Smooth muscle cell (in vitro differentiated cells): ENCODE measurements around the gene DCBLD2. TPM values are rescaled to one million over a fixed set of nuclear protein-coding genes. Genes with fewer than 3 reads are reported as not detected.

ENCODE experiments used
- DNase-seq: peaks from one replicate; lab custom pipeline; 2025; ENCODE audit not compliant: unreplicated experiment; lab: John Stamatoyannopoulos, UW
- H2AFZ ChIP-seq: fragments of 200-600 bp; sonication (generic); 2 replicates; pipeline ENCODE4 v1.6.0; 2016; ENCODE audit warnings: antibody characterized with exemption, low read depth, mild to moderate bottlenecking
- H3F3A ChIP-seq: fragments of 200-600 bp; sonication (generic); 2 replicates; pipeline ENCODE4 v1.6.0; 2017; ENCODE audit warnings: antibody characterized with exemption, low read depth
- H3K27ac ChIP-seq: fragments of 200-600 bp; sonication (generic); 2 replicates; pipeline ENCODE4 v1.5.1; 2016; ENCODE audit warnings: low read depth, mild to moderate bottlenecking
- H3K27me3 ChIP-seq: fragments of 200-600 bp; sonication (generic); 2 replicates; pipeline ENCODE4 v1.6.1; 2016; ENCODE audit warnings: low read depth, mild to moderate bottlenecking
- H3K36me3 ChIP-seq: fragments of 200-600 bp; sonication (generic); 2 replicates; pipeline ENCODE4 v1.5.1; 2016; ENCODE audit warnings: low read depth
- H3K4me1 ChIP-seq: fragments of 200-600 bp; sonication (generic); 2 replicates; pipeline ENCODE4 v1.5.1; 2016; ENCODE audit warnings: low read depth
- H3K4me2 ChIP-seq: fragments of 200-600 bp; sonication (generic); 2 replicates; pipeline ENCODE4 v1.6.0; 2016; ENCODE audit warnings: mild to moderate bottlenecking
- H3K4me3 ChIP-seq: fragments of 200-600 bp; sonication (generic); 2 replicates; pipeline ENCODE4 v1.5.1; 2016; ENCODE audit warnings: mild to moderate bottlenecking
- H3K79me2 ChIP-seq: fragments of 200-600 bp; sonication (generic); 2 replicates; pipeline ENCODE4 v1.6.0; 2016; ENCODE audit warnings: low read depth, mild to moderate bottlenecking
- H3K9ac ChIP-seq: fragments of 200-600 bp; sonication (generic); 2 replicates; pipeline ENCODE4 v1.6.0; 2016; ENCODE audit warnings: low read depth
- H3K9me3 ChIP-seq: fragments of 200-600 bp; sonication (generic); replicated peaks from 2 replicates; pipeline ENCODE4 v1.5.1; 2016; ENCODE audit warnings: low read depth
- H4K20me1 ChIP-seq: fragments of 200-600 bp; sonication (generic); 2 replicates; pipeline ENCODE4 v1.6.0; 2016; ENCODE audit warnings: low read depth
- WGBS: methylation state at CpG from one replicate; pipeline ENCODE4 v1.1.7; 2016; ENCODE audit warnings: low lambda C conversion rate; 5-methylcytosine and 5-hydroxymethylcytosine counted together
- polyA plus RNA-seq: library from polyadenylated mRNA; unstranded; fragments of >200 nt; fragmentation: Nextera tagmentation; extraction: Ambion mirVana; gene quantifications from 2 replicates; pipeline ENCODE4 v1.2.1, GENCODE V29; 2016
- total RNA-seq: library from RNA; depleted of rRNA; stranded (reverse); fragments of >200 nt; gene quantifications from 2 replicates; pipeline ENCODE4 v1.2.3, GENCODE V29; 2014
- TF ChIP-seq, protein P1 (sequence below): fragments of 200-600 bp; sonication (generic); IDR thresholded peaks from 2 replicates; pipeline ENCODE4 v1.5.1; 2017; ENCODE audit warnings: borderline replicate concordance, mild to moderate bottlenecking, antibody characterized with exemption; ENCODE audit not compliant: insufficient read depth, poor library complexity, severe bottlenecking

Gene DCBLD2, protein sequence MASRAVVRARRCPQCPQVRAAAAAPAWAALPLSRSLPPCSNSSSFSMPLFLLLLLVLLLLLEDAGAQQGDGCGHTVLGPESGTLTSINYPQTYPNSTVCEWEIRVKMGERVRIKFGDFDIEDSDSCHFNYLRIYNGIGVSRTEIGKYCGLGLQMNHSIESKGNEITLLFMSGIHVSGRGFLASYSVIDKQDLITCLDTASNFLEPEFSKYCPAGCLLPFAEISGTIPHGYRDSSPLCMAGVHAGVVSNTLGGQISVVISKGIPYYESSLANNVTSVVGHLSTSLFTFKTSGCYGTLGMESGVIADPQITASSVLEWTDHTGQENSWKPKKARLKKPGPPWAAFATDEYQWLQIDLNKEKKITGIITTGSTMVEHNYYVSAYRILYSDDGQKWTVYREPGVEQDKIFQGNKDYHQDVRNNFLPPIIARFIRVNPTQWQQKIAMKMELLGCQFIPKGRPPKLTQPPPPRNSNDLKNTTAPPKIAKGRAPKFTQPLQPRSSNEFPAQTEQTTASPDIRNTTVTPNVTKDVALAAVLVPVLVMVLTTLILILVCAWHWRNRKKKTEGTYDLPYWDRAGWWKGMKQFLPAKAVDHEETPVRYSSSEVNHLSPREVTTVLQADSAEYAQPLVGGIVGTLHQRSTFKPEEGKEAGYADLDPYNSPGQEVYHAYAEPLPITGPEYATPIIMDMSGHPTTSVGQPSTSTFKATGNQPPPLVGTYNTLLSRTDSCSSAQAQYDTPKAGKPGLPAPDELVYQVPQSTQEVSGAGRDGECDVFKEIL
- total RNA-seq = 111 and 116 TPM in 2 replicates
- 39.9 and 41.7 TPM in 2 replicates for polyA plus RNA-seq

- peak within 1 kb of the TSS; percentile 89 for H3K9ac ChIP-seq
- TF ChIP-seq, protein P1, sequence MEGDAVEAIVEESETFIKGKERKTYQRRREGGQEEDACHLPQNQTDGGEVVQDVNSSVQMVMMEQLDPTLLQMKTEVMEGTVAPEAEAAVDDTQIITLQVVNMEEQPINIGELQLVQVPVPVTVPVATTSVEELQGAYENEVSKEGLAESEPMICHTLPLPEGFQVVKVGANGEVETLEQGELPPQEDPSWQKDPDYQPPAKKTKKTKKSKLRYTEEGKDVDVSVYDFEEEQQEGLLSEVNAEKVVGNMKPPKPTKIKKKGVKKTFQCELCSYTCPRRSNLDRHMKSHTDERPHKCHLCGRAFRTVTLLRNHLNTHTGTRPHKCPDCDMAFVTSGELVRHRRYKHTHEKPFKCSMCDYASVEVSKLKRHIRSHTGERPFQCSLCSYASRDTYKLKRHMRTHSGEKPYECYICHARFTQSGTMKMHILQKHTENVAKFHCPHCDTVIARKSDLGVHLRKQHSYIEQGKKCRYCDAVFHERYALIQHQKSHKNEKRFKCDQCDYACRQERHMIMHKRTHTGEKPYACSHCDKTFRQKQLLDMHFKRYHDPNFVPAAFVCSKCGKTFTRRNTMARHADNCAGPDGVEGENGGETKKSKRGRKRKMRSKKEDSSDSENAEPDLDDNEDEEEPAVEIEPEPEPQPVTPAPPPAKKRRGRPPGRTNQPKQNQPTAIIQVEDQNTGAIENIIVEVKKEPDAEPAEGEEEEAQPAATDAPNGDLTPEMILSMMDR = no peak
- H3K36me3 ChIP-seq = no peaks in the 10 kb centered on the region
- H3K9me3 ChIP-seq = no peaks in the 10 kb centered on the region
- H3K4me2 ChIP-seq = peak within 1 kb of the TSS; percentile 92
- H3K4me3 ChIP-seq = peak within 1 kb of the TSS; percentile 83
- H3K27ac ChIP-seq = peak within 1 kb of the TSS; percentile 78
- peak within 1 kb of the TSS; percentile 82 for H2AFZ ChIP-seq
- peaks cover 43% of the 10 kb centered on the region for H4K20me1 ChIP-seq
- peak; percentile 89 for DNase-seq
- H3K79me2 ChIP-seq = peaks cover 47% of the 10 kb centered on the region
- peaks cover 27% of the 10 kb centered on the region for H3K4me1 ChIP-seq
- 2% methylated on average over 74 of the region's 86 CpGs for WGBS
- no peaks in the 10 kb centered on the region for H3K27me3 ChIP-seq
- H3F3A ChIP-seq = no peaks in the 10 kb centered on the region
These were observed at the start of gene DCBLD2 for GRCh38 chr3:98901392-98902350. Gene DCBLD2, minus strand, starts transcription at chr3:98901695. Its CDS starts 369 bp downstream, at chr3:98901326.

- DNase-seq = no peak
- WGBS = 73% methylated on average over 1 of the region's 1 CpG
- Histone ChIP-seq H3K4me2 (no peak overlapping the region), H3K9ac (no peak overlapping the region), H3F3A (peaks cover 5% of the 10 kb centered on the region), H2AFZ (peak overlapping the region; percentile 46), H3K79me2 (no peaks in the 10 kb centered on the region), H4K20me1 (no peaks in the 10 kb centered on the region), H3K27ac (peak overlapping the region; percentile 17), H3K4me3 (no peak overlapping the region), H3K27me3 (no peaks in the 10 kb centered on the region), H3K36me3 (no peaks in the 10 kb centered on the region), H3K4me1 (no peaks in the 10 kb centered on the region), H3K9me3 (no peaks in the 10 kb centered on the region)
- TF ChIP-seq, protein P1 = no peak
These were observed 44.2 kb upstream of the DCBLD2 start for GRCh38 chr3:98945666-98946065.

- H3K4me2 ChIP-seq = no peak overlapping the region
- DNase-seq = no peak
These were observed 43.6 kb upstream of the DCBLD2 start for GRCh38 chr3:98945101-98945524.

More at GRCh38 chr3:98945101-98945524, 43.6 kb upstream of the DCBLD2 start:
- H3K9ac ChIP-seq = no peak overlapping the region
- no peaks in the 10 kb centered on the region for H3K79me2 ChIP-seq
- no peaks in the 10 kb centered on the region for H3K27me3 ChIP-seq
- H4K20me1 ChIP-seq = no peaks in the 10 kb centered on the region
- H3K36me3 ChIP-seq = no peaks in the 10 kb centered on the region
- TF ChIP-seq, protein P1 = no peak
- peaks cover 5% of the 10 kb centered on the region for H3F3A ChIP-seq
- WGBS = 54% methylated on average over 1 of the region's 1 CpG
- no peak overlapping the region for H3K4me3 ChIP-seq
- no peaks in the 10 kb centered on the region for H3K4me1 ChIP-seq
- no peaks in the 10 kb centered on the region for H3K9me3 ChIP-seq
- H3K27ac ChIP-seq = peak overlapping the region; percentile 17
- peak overlapping the region; percentile 46 for H2AFZ ChIP-seq
